Fibroblast of pulmonary artery (primary cell): ENCODE data around the gene DHX32.
"Not testable (repeated sequence)": the region's sequence is repeated elsewhere in the genome, so short reads cannot be mapped to it uniquely, and the experiment has no call there.

Source experiments
- DNase-seq: peaks from one replicate; pipeline ENCODE4 v3.0.0-alpha.2; 2010; ENCODE audit warnings: low read depth
- H3K4me3 ChIP-seq: replicated peaks from 2 replicates; pipeline ENCODE4 v1.5.1; 2011; ENCODE audit warnings: low read depth, mild to moderate bottlenecking, control low read depth, low read length, moderate library complexity
- TF ChIP-seq, protein P1 (sequence below): IDR thresholded peaks from 2 replicates; pipeline ENCODE4 v1.5.1; 2011; ENCODE audit warnings: mild to moderate bottlenecking, control low read depth, low read length, inconsistent platforms; ENCODE audit errors: missing control alignments

DHX32 gene, protein sequence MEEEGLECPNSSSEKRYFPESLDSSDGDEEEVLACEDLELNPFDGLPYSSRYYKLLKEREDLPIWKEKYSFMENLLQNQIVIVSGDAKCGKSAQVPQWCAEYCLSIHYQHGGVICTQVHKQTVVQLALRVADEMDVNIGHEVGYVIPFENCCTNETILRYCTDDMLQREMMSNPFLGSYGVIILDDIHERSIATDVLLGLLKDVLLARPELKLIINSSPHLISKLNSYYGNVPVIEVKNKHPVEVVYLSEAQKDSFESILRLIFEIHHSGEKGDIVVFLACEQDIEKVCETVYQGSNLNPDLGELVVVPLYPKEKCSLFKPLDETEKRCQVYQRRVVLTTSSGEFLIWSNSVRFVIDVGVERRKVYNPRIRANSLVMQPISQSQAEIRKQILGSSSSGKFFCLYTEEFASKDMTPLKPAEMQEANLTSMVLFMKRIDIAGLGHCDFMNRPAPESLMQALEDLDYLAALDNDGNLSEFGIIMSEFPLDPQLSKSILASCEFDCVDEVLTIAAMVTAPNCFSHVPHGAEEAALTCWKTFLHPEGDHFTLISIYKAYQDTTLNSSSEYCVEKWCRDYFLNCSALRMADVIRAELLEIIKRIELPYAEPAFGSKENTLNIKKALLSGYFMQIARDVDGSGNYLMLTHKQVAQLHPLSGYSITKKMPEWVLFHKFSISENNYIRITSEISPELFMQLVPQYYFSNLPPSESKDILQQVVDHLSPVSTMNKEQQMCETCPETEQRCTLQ

DNA sequence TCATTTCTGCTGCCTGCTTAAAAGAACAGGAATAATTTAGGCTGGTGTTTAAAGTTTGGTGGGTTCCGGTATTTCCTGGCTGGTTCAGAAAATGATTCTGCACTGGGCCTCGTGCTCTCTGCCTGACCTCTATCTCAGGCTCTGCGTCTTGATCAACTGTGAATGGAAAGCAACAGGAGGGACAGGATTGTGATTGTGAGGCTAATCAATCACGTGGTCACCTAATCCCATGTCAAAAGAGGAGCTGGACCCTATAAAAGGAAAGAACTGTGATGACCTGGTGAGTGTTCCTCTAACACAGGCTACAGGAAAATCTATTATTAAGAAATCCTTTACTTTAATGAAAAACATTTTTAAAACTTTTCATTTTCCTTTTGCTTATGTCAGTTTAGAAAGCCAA is at the start of gene DHX32:
TSS of gene DHX32 (minus strand) at position 101 of the 400 bp plus-strand sequence. CDS start 468 bp downstream, outside the sequence.
- no peak for DNase-seq
- TF ChIP-seq, protein P1, sequence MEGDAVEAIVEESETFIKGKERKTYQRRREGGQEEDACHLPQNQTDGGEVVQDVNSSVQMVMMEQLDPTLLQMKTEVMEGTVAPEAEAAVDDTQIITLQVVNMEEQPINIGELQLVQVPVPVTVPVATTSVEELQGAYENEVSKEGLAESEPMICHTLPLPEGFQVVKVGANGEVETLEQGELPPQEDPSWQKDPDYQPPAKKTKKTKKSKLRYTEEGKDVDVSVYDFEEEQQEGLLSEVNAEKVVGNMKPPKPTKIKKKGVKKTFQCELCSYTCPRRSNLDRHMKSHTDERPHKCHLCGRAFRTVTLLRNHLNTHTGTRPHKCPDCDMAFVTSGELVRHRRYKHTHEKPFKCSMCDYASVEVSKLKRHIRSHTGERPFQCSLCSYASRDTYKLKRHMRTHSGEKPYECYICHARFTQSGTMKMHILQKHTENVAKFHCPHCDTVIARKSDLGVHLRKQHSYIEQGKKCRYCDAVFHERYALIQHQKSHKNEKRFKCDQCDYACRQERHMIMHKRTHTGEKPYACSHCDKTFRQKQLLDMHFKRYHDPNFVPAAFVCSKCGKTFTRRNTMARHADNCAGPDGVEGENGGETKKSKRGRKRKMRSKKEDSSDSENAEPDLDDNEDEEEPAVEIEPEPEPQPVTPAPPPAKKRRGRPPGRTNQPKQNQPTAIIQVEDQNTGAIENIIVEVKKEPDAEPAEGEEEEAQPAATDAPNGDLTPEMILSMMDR = no peak
- H3K4me3 ChIP-seq = no peak within 1 kb of the TSS

DNA sequence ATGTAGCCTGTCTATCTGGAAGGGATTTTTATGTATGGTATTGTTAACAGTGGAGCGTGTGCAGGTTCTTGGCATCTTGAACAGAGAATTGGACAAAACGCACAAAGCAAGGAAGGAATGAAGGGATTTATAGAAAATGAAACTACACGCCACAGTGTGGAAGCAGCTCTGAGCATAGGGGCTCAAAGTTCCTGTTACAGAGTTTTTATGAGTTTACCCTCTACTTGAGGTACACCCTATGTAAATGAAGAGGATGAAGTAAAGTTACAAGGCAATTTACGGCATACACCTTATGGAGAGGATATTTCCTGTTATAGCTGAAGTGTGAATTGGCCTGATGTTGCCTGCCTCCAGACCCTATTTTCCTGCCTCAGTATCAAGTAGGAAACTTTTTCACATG is 48.5 kb upstream of the DHX32 start:
- TF ChIP-seq, protein P1 = no peak
- DNase-seq = no peak

DNA sequence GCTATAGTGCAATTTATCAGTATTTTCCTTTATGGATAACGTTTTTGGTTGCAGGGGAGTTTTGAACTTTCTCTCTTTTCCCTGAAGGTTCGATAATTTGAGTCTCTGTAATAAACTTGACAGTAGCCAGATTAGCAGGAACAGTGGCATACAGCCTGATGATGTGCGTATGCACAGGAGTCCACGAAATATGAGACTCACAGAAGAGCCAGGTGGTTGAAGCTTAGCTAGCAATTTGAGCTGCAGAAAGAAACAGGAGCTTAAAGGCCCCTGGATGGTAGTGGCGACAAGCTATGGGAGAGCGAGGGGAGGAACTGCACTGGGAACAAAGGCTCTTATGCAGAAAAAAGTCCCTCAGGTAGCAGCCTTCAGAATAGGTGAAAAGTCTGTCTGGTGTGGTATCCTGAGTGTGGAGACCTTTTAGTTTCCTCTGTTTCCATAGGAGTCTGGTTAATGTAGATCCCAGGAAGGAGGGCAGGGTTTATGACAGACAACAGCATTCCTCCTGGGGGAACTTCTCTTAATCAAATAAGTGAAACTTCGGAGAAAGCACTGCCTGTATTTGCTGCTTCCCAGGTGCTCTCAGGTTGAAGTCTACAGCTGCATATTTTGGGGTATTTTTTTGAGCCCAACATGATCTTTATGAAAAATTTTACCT is 48.0 kb upstream of the DHX32 start:
- DNase-seq = no peak
- TF ChIP-seq, protein P1 = no peak

More for the DNA sequence above, 48.5 kb upstream of the DHX32 start:
- H3K4me3 ChIP-seq = no peak overlapping the region

DNA sequence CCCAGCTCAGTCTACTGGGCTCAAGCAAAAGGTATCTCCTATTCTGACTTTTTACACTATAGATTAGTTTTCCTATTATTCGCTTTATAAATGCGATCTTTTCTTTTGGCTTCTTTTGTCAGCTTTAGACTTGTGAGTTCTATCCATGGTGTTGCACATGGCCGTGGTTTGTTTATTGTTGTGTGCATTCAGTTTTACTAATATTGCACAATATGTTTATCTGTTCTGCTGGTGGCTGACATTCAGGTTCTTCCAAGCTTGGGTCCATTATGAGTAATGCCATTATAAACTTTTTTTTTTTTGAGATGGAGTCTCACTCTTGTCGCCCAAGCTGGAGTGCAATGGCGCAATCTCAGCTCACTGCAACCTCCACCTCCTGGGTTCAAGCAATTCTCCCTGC is 46.2 kb upstream of the DHX32 start:
- not testable (repeated sequence) for H3K4me3 ChIP-seq, DNase-seq

More for the DNA sequence above, 48.0 kb upstream of the DHX32 start:
- H3K4me3 ChIP-seq = no peak overlapping the region

DNA sequence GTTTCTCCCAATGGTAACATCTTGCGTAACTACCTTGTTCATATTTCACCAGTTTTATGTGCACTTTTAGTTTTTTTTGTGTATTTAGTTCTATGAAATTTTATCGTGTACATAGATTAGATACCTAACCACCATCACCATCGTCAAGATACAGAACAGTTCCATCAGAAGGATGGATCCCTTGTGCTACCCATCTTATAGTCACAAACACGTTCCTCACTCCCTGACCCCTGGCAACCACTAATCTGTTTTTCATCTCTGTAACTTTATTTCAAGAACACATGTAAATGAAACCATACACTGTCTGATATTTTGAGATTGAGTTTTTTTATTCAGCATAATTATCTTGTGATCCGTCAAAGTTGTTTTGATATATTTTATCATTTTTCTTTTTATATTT is 45.2 kb upstream of the DHX32 start:
- H3K4me3 ChIP-seq = no peak overlapping the region
- TF ChIP-seq, protein P1 = no peak
- DNase-seq = no peak

DNA sequence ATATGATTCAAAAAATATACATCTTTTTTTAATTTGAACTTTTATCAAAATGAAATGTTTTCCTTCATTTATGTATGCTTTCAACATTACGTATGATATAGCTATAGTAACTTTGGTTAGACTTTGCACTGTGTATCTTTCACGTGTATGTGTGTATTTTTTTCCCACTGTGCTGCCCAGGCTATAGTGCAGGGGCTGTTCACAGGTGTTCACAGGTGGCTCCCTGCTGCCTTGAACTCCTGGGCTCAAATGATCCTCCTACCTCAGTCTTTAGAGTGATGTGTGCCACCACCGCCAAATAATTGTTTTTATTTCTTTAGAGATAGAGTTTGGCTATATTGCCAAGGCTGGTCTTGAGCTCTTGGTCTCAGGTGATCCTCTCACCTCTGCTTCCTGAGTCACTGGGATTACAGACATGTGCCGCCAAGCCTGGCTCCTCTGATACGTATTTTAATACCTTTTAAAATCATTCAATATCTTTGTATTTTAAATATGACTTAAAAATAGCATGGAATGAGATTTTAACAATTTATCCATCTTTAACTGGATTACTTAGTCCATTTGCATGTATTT is 44.3 kb upstream of the DHX32 start:
- TF ChIP-seq, protein P1 = no peak
- H3K4me3 ChIP-seq = no peak overlapping the region
- no peak for DNase-seq

DNA sequence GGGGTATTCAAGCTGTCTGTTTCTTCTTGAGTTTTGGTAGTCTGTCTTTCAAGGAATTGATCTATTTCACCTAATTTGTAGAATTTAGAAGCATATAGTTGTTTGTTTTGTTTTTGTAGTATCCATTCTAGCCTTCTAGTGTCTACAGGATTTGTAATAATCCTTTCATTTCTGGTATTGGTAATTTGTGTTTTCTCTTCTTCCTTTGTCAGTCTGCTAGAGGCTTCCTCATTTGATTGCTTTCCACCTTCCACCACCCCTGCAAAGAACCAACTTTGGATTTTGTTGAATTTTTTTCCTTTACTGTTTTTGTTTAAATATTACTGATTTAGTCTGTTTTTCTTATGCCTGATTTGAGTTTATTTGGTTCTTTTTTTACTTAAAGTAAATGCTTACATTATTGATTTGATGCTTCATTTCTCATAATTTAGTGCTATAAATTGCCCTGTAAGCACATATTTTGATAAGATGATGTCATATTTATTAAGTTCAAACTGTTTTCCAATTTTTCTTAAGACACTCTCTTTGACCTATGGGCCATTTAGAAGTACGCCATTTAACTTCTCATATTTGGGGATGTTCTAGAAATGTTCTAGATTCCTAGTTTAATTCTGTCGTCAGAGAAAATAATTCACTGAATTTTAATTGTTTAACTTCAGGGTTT is 40.7 kb upstream of the DHX32 start:
- not testable (repeated sequence) for DNase-seq, H3K4me3 ChIP-seq

DNA sequence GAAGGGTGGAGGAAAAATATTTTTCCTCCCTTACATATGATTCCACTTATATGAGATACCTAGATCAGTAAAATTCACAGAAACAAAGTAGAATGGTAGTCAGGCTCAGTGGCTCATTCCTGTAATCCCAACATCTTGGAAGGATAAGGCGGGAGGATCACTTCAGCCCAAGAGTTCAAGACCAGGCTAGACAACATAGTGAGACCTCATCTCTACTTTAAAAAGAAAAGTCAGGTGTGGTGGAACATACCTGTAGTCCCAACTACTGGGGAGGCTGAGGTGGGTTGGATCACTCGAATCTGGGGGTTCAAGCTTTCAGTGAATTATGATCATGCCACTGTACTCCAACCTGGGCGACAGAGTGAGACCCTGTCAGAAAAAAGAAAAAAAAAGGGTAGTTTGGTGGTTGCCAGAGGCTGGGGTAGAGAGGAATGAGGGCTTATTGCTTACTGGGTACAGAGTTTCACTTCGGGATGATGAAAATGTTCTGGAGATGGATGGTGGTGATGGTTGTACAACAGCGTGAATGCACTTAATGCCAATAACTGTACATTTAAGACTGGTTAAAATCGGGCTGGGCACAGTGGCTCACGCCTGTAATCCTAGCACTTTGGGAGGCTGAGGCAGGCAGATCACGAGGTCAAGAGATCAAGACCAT is 36.7 kb upstream of the DHX32 start:
- DNase-seq, H3K4me3 ChIP-seq: not testable (repeated sequence)
